ENCODE measurements around the gene PLXNA2. TPM values are rescaled to one million over a fixed set of nuclear protein-coding genes. Genes with fewer than 3 reads are reported as not detected.

The PLXNA2 gene
- total and polyA plus RNA-seq, 2 of the 13 experiments (the other 11 are each of a cell fraction or from before 2014, with no cell fraction given): 1.1 to 2.1 TPM

GRCh38 chr1:208027861-208028260, 216.3 kb downstream of the PLXNA2 start (continued):
- no peak for TF ChIP-seq ZNF281 (CRISPR knock-in tag; IDR thresholded peaks at IDR 0.05; ENCODE audit: borderline replicate concordance)
- no peak for TF ChIP-seq HNF1A (IDR thresholded peaks at IDR 0.05; ENCODE audit: low read depth)
- TF ChIP-seq HNF1A (CRISPR knock-in tag; IDR thresholded peaks at IDR 0.05; ENCODE audit: borderline replicate concordance): no peak
- TF ChIP-seq PATZ1 (CRISPR knock-in tag; IDR thresholded peaks at IDR 0.05): no peak
- no peak for TF ChIP-seq POLR2A (IDR thresholded peaks at IDR 0.05; ENCODE audit: insufficient read depth in 1 of 2, low read depth in 2 of 2, low read length in 2 of 2)

All from HepG2 (cell line).